HEK293T (cell line): ENCODE data around the gene MICOS13.

Experiments used
- CTCF ChIA-PET: fragments of 350-600 bp; formaldehyde crosslinking; extraction: SDS; loops from one replicate; lab custom pipeline; 2021; ENCODE audit warnings: antibody characterized with exemption, inconsistent platforms; lab: Yijun Ruan, JAX
- POLR2A ChIA-PET: fragments of 350-600 bp; formaldehyde crosslinking; extraction: SDS; loops from one replicate; lab custom pipeline; 2020; ENCODE audit warnings: antibody characterized with exemption, inconsistent platforms; lab: Yijun Ruan, JAX
- DNase-seq: peaks from one replicate; pipeline ENCODE4 v3.0.0; 2012; ENCODE audit warnings: mixed read lengths; ENCODE audit errors: extremely low spot score
- ARNT ChIP-seq: fragments of 450-650 bp; IDR thresholded peaks from 2 replicates; pipeline ENCODE4 v1.6.1; 2017; ENCODE audit warnings: mild to moderate bottlenecking
- BHLHE40 ChIP-seq: fragments of 450-650 bp; IDR thresholded peaks from 2 replicates; pipeline ENCODE4 v1.6.1; 2016; ENCODE audit warnings: mild to moderate bottlenecking, moderate library complexity, borderline replicate concordance
- CTBP1 ChIP-seq: fragments of 450-650 bp; IDR thresholded peaks from 2 replicates; pipeline ENCODE4 v1.6.1; 2016; ENCODE audit warnings: borderline replicate concordance
- ELF4 ChIP-seq: fragments of 450-650 bp; IDR thresholded peaks from 2 replicates; pipeline ENCODE4 v1.6.1; 2017; ENCODE audit warnings: antibody characterized with exemption
- FOXA1 ChIP-seq: fragments of 450-650 bp; IDR thresholded peaks from 2 replicates; pipeline ENCODE4 v1.6.1; 2016; ENCODE audit warnings: mild to moderate bottlenecking
- FOXK2 ChIP-seq: fragments of 450-650 bp; IDR thresholded peaks from 2 replicates; pipeline ENCODE4 v1.6.1; 2016; ENCODE audit warnings: mild to moderate bottlenecking
- FOXM1 ChIP-seq: fragments of 450-650 bp; IDR thresholded peaks from 2 replicates; pipeline ENCODE4 v1.6.1; 2017; ENCODE audit warnings: mild to moderate bottlenecking, borderline replicate concordance
- HDGF ChIP-seq: fragments of 450-650 bp; IDR thresholded peaks from 2 replicates; pipeline ENCODE4 v1.6.1; 2017; ENCODE audit warnings: antibody characterized with exemption, borderline replicate concordance
- L3MBTL2 ChIP-seq: fragments of 450-650 bp; conservative IDR thresholded peaks from 2 replicates; pipeline ENCODE4 v1.6.1; 2016; ENCODE audit warnings: mild to moderate bottlenecking
- LEF1 ChIP-seq: fragments of 450-650 bp; IDR thresholded peaks from 2 replicates; pipeline ENCODE4 v1.6.1; 2017; ENCODE audit warnings: mild to moderate bottlenecking, borderline replicate concordance
- NFRKB ChIP-seq: fragments of 450-650 bp; IDR thresholded peaks from 2 replicates; pipeline ENCODE4 v1.6.1; 2016; ENCODE audit warnings: mild to moderate bottlenecking, moderate library complexity
- SP1 ChIP-seq: fragments of 450-650 bp; IDR thresholded peaks from 2 replicates; pipeline ENCODE4 v1.6.1; 2017
- SUZ12 ChIP-seq: fragments of 450-650 bp; IDR thresholded peaks from 2 replicates; pipeline ENCODE4 v1.6.1; 2016; ENCODE audit warnings: mild to moderate bottlenecking
- TARDBP ChIP-seq: fragments of 450-650 bp; IDR thresholded peaks from 2 replicates; pipeline ENCODE4 v1.6.1; 2016
- ZNF384 ChIP-seq: fragments of 450-650 bp; IDR thresholded peaks from 2 replicates; pipeline ENCODE4 v1.6.1; 2016
- TF ChIP-seq, protein P1 (sequence below): fragments of 450-650 bp; IDR thresholded peaks from 2 replicates; pipeline ENCODE4 v1.6.1; 2016

Gene MICOS13

DNA sequence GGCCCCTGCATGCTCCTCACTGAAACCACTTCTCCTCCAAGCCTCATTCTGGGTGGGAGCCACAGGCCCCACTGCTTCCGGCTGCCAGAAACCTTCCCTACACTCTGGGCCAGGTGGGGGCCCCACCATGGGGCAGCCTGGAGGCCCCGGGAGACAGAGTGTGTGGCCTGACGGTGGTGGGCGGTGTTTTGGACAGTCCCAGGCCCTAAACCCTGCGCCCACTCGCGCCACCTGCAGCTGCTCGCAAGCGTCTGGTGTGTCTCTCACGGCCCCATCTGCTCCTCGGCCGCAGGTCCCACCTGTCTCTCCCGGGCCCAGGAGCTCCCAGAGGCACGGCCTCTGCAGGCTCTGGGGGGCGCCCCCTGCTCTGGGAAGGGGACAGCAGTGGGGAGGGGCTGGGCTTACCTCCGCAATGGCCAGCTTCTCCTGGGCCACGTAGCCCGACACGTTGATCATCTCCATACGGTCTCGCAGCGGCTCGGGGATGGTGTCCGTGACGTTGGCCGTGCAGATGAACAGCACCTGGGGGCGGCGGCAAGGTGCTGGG is 15.4 kb upstream of the MICOS13 start:
- POLR2A ChIA-PET, result interaction anchor here (1.5 kb wide), 1 partner anchor 24 kb away, joined by 12 read pairs; the partner anchor contains the start of genes CATSPERD and LONP1
- TF ChIP-seq LEF1 (no peak), NFRKB (no peak), SUZ12 (no peak), FOXK2 (no peak), HDGF (no peak)
- TF ChIP-seq, protein P1, sequence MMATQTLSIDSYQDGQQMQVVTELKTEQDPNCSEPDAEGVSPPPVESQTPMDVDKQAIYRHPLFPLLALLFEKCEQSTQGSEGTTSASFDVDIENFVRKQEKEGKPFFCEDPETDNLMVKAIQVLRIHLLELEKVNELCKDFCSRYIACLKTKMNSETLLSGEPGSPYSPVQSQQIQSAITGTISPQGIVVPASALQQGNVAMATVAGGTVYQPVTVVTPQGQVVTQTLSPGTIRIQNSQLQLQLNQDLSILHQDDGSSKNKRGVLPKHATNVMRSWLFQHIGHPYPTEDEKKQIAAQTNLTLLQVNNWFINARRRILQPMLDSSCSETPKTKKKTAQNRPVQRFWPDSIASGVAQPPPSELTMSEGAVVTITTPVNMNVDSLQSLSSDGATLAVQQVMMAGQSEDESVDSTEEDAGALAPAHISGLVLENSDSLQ, result no peak
- CTCF ChIA-PET, result interaction anchor here (0.5 kb wide), 1 partner anchor 148 kb away, joined by 3 read pairs; no protein-coding TSS in a partner anchor
- no peak for DNase-seq

DNA sequence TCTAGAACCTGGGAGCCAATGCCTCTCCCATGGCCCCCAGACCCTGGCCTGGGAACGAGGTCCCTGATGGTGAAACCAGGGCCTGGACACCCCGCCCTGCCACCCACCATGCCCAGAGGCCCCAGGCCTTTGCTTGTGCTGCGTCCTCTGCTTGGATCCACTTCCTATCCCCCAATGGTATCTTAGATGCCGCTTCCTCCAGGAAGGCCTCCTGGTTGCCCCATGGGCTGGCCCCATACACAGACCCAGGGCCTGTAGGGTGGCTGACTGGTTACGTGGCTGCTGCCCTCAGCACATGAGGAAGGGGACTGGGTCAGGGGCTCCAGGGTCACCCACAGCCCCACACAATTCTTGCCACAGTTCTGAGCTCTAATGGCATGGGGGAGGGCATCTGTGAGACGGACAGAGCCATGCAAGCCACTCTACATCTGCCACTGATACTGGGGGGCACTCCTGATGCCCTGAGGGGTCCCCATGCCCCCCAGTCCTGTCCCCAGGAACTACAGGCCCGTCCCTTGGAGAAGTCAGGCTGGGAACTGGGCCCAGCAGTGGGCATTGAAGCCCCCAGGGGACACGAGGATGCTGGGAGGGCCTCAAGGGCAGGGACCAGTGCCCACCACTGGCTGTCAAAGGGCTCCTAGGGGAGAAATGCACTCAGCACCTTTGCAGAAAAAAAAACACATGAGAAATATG is 14.8 kb upstream of the MICOS13 start:
- TF ChIP-seq SP1 (no peak), BHLHE40 (no peak), HDGF (peak; percentile 16; the same call in 1 of the 2 replicates), FOXK2 (no peak), LEF1 (no peak)
- TF ChIP-seq, protein P1, result no peak
- POLR2A ChIA-PET, result interaction anchor here (1.5 to 2.4 kb wide), 2 partner anchors 23 to 25 kb away, joined by 12 read pairs; partner anchors contain the start of genes CATSPERD and LONP1
- no peak for DNase-seq
- CTCF ChIA-PET, result interaction anchor here (0.5 kb wide), 1 partner anchor 147 kb away, joined by 3 read pairs; no protein-coding TSS in a partner anchor

DNA sequence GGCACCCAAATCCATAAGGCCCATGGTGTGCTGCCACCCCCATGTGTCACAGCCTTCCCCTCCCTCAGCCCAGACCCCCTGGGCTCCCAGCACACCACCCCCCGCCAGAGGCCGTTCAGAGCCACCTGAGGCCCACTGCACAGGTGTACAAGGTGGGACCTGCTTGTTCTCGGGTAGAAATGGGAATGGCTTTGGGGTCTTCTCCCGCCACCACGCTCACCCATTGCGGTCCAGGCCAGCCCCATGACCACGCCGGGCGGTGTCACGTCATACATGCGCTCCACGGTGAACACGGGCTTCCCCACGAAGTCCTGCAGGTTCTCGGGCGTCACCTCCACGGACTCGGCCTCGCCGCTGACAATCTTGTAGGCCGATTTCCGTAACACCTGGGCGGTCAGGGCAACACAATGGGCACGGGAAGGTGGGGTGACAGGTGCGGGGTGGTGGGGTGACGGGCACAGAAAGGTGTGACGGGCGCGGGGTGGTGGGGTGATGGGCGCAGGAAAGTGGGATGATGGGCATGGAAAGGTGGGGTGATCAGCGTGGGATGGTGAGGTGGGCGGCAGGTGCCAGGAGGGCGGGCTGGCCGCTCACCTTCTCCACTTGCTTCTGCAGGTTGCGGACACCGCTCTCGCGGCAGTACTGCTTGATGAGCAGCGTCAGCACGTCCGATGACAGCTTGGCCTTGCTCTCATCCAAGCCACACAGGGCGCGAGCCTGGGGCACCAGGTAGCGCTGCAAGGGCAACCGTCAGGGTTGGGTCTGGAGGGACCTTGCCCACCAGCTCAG is 14.0 kb upstream of the MICOS13 start:
- no peak for DNase-seq
- no peak for TF ChIP-seq BHLHE40
- ChIA-PET CTCF (no interaction called here), POLR2A (interaction anchor here (1.3 to 2.4 kb wide), 2 partner anchors 24 to 26 kb away, joined by 6 to 12 read pairs; partner anchors contain the start of genes CATSPERD and LONP1)

DNA sequence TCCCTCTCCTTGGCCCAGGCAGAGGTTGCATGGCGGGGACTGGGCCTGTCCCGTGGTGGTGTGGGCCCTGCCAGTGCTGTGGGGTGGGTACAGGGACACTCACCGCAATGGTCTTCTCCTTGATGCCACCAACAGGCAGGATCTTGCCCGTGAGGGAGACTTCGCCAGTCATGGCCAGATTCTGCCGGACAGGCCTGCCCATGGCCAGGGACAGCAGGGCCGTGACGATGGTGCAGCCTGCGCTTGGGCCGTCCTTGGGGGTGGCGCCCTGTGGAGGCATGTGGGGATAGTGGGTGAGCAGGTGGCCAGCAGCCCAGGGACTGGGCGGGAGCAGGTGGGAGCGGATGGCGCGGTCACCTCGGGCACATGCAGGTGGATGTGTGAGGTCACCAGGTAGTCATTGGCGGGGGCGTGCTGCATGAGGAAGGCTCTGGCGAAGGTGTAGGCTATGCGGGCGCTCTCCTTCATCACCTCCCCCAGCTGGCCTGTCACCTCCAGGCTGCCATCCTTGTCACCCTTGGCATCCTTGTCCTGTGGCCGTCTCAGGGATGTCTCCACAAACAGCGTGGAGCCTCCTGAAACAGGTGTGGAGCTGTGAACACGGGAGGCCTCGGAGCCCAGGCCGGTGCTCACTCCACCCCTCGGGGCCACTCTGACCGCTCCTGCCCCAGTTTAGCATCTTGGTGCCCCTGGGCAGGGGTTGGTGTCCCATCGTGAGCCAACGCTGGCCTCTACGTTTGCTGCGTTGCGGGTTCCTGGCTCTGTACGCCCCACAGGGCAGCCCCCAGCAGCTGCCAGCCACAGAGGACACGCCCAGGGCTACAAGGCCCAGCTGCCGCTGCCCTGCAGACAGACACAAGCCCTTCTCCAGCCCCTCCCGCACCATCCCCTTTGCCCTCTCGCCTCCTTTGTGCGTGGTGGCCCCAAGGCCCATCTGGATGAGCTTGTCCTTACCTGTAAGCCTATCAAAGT is 13.2 kb upstream of the MICOS13 start:
- TF ChIP-seq FOXM1 (no peak), ELF4 (no peak; the same call in 1 of the 2 replicates), L3MBTL2 (0 out of 2 replicates have a peak, but pooled peaks have one; percentile 13)
- no peak for DNase-seq
- CTCF ChIA-PET, result no interaction called here
- POLR2A ChIA-PET, result interaction anchor here (1.3 to 2.4 kb wide), 2 partner anchors 25 to 27 kb away, joined by 6 to 12 read pairs; partner anchors contain the start of genes CATSPERD and LONP1

DNA sequence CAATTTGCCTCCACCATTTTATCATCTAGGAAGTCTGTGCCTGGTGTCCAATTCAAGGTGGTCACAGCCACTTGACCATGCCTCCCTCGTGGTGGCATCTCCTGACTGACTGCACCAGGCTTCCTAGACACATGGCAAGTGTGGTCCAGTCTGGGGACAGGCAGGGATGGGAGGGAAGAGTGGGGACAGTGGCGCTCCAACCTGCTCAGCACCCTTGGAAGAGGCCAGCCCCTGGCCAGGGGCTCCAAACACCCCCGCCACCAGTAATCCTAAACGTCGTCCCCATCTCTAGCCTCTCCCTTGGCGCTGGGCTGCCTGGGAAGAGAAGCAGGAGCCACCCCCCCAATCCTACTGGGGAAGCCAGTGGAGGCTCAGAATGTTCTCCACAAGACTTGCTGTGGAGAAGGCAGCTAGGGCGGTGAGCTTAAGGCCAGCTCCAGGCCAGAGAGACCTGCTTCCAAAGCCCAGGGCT is 12.4 kb upstream of the MICOS13 start:
- no peak for DNase-seq
- ChIA-PET CTCF (no interaction called here), POLR2A (interaction anchor here (1.3 to 2.4 kb wide), 2 partner anchors 26 to 27 kb away, joined by 6 to 12 read pairs; partner anchors contain the start of genes CATSPERD and LONP1)
- TF ChIP-seq TARDBP (no peak), ARNT (no peak), BHLHE40 (no peak), HDGF (no peak), SP1 (no peak), ELF4 (no peak), CTBP1 (no peak), ZNF384 (no peak), FOXK2 (no peak), FOXM1 (no peak), NFRKB (no peak), SUZ12 (no peak), FOXA1 (no peak), LEF1 (no peak), L3MBTL2 (no peak)
- TF ChIP-seq, protein P1, result no peak
